ENCODE data around the gene NR4A3. TPM values are rescaled to one million over a fixed set of nuclear protein-coding genes. Genes with fewer than 3 reads are reported as not detected.

Gene NR4A3
- 10 to 100 TPM; 31.1 to 43.4 (median 38.6) TPM for total RNA-seq
- 4.1 TPM for total RNA-seq (2013)

GRCh38 chr9:99821396-99822108 lies at the start of gene NR4A3:
TSS of gene NR4A3 (plus strand) at chr9:99821885. CDS start at chr9:99828043, 6,158 bp downstream.
- intact Hi-C loops (cut with micrococcal nuclease), result loop anchor here (2.0 to 10.0 kb wide), 4 partner anchors 85 to 767 kb away; partner anchors contain the start of gene STX17
- Mint-ChIP-seq H3K4me3 (peak within 1 kb of the TSS; percentile 99), H3K27ac (peak within 1 kb of the TSS; percentile 96 to 99), H3K9me3 (no peaks in the 10 kb centered on the region), H3K27me3 (ENCODE audit: low read depth in 2 of 2) (peaks cover 36 to 37% of the 10 kb centered on the region in 2 donors), H3K36me3 (no peaks in the 10 kb centered on the region), H3K4me1 (peaks cover 70 to 77% of the 10 kb centered on the region in 2 donors)
- under 1% methylated on average over 75 of the region's 75 CpGs for WGBS (ENCODE audit: insufficient coverage)
- Histone ChIP-seq H3K27me3 (ENCODE audit: control insufficient read depth, insufficient read depth, low read length) (peaks cover 19% of the 10 kb centered on the region), H3K9me3 (ENCODE audit: control insufficient read depth, insufficient read depth, low read length) (no peaks in the 10 kb centered on the region), H3K4me1 (ENCODE audit: control insufficient read depth, insufficient read depth, low read length) (peaks cover 61% of the 10 kb centered on the region), H3K27ac (ENCODE audit: low read length) (peak within 1 kb of the TSS; percentile 94), H3K4me3 (ENCODE audit: low read length) (peak within 1 kb of the TSS; percentile 79), H3K36me3 (ENCODE audit: control insufficient read depth, insufficient read depth, low read length) (no peaks in the 10 kb centered on the region)
- DNase-seq (peak; percentile 91 to 98), ATAC-seq (peak; percentile 42 to 67 (median 50))
- TF ChIP-seq CTCF (IDR thresholded peaks at IDR 0.05), result peak; percentile 23

GRCh38 chr9:99773468-99774138 lies 48.1 kb upstream of the NR4A3 start:
- no peaks in the 10 kb centered on the region for H3K36me3 Mint-ChIP-seq
- no peaks in the 10 kb centered on the region for H3K36me3 ChIP-seq (ENCODE audit: control insufficient read depth, insufficient read depth, low read length)
- no peak overlapping the region for H3K27ac ChIP-seq (ENCODE audit: low read length)
- H3K4me1 ChIP-seq (ENCODE audit: control insufficient read depth, insufficient read depth, low read length), result no peaks in the 10 kb centered on the region
- no peak for TF ChIP-seq CTCF (IDR thresholded peaks at IDR 0.05)
- no peak overlapping the region for H3K27ac Mint-ChIP-seq
- ATAC-seq, result no peak
- DNase-seq, result no peak
- 86% methylated on average over 1 of the region's 2 CpGs for WGBS (ENCODE audit: insufficient coverage)
- H3K4me3 ChIP-seq (ENCODE audit: low read length), result no peak overlapping the region
- H3K9me3 ChIP-seq (ENCODE audit: control insufficient read depth, insufficient read depth, low read length), result no peaks in the 10 kb centered on the region
- intact Hi-C loops (cut with micrococcal nuclease), result no loop called here
- H3K4me3 Mint-ChIP-seq, result no peak overlapping the region
- H3K4me1 Mint-ChIP-seq, result no peaks in the 10 kb centered on the region
- peaks cover 3 to 28% of the 10 kb centered on the region in 2 donors for H3K27me3 Mint-ChIP-seq (ENCODE audit: low read depth in 2 of 2)
- no peaks in the 10 kb centered on the region for H3K9me3 Mint-ChIP-seq
- H3K27me3 ChIP-seq (ENCODE audit: control insufficient read depth, insufficient read depth, low read length), result no peaks in the 10 kb centered on the region

- H3K27ac ChIP-seq (ENCODE audit: low read length), result no peak overlapping the region
- no peak overlapping the region for H3K4me3 ChIP-seq (ENCODE audit: low read length)
- WGBS (ENCODE audit: insufficient coverage), result 65% methylated on average over 1 of the region's 2 CpGs
- no peak for DNase-seq
- peaks cover 3% of the 10 kb centered on the region for H3K4me1 ChIP-seq (ENCODE audit: control insufficient read depth, insufficient read depth, low read length)
- Mint-ChIP-seq H3K36me3 (no peaks in the 10 kb centered on the region), H3K4me1 (peaks cover 9% of the 10 kb centered on the region in 2 donors), H3K4me3 (no peak overlapping the region), H3K27ac (no peak overlapping the region), H3K9me3 (no peaks in the 10 kb centered on the region), H3K27me3 (ENCODE audit: low read depth in 2 of 2) (peaks cover 6 to 19% of the 10 kb centered on the region in 2 donors)
- no peak for ATAC-seq
- H3K9me3 ChIP-seq (ENCODE audit: control insufficient read depth, insufficient read depth, low read length), result no peaks in the 10 kb centered on the region
- intact Hi-C loops (cut with micrococcal nuclease), result no loop called here
- no peaks in the 10 kb centered on the region for H3K27me3 ChIP-seq (ENCODE audit: control insufficient read depth, insufficient read depth, low read length)
- H3K36me3 ChIP-seq (ENCODE audit: control insufficient read depth, insufficient read depth, low read length), result no peaks in the 10 kb centered on the region
- no peak for TF ChIP-seq CTCF (IDR thresholded peaks at IDR 0.05)
Observed at GRCh38 chr9:99778308-99778707, 43.4 kb upstream of the NR4A3 start.

Measured in natural killer cell (primary cell).